ENCODE data around the gene BCAN. TPM values are rescaled to one million over a fixed set of nuclear protein-coding genes. Genes with fewer than 3 reads are reported as not detected.

BCAN gene
- total RNA-seq, 1 experiment from 2014 or later: 1.2 TPM

GRCh38 chr1:156629823-156630449 is 12.0 kb upstream of the BCAN start:
- Mint-ChIP-seq H3K36me3 (ENCODE audit: insufficient read depth in 1 of 3, low read depth in 3 of 3) (no peaks in the 10 kb centered on the region), H3K27me3 (ENCODE audit: low read depth) (peaks cover 90% of the 10 kb centered on the region), H3K4me1 (peaks cover 7 to 12% of the 10 kb centered on the region in 2 experiments), H3K4me3 (no peak overlapping the region), H3K9me3 (no peaks in the 10 kb centered on the region; a peak in 1 of 5 replicates), H3K27ac (no peak overlapping the region)
- Histone ChIP-seq H4K8ac (replicated peaks; ENCODE audit: insufficient read length, low read depth, low read length) (no peak overlapping the region), H3K9me3 (ENCODE audit: control insufficient read depth, low read depth, low read length) (no peaks in the 10 kb centered on the region), H3K14ac (ENCODE audit: insufficient read depth, low read length) (no peak overlapping the region), H2BK15ac (ENCODE audit: low read depth, low read length) (no peak overlapping the region), H2AK5ac (ENCODE audit: insufficient read length, low read length) (no peak overlapping the region), H2AFZ (ENCODE audit: low read length) (no peak overlapping the region), H3K4me2 (ENCODE audit: insufficient read depth, insufficient read length, low read length) (no peak overlapping the region), H2BK12ac (ENCODE audit: insufficient read length, low read depth, low read length) (no peak overlapping the region), H3K23ac (ENCODE audit: insufficient read length, low read depth, low read length) (no peak overlapping the region), H2BK20ac (ENCODE audit: low read depth, low read length, poor library complexity, severe bottlenecking) (no peak overlapping the region), H3K79me1 (ENCODE audit: insufficient read depth, low read depth, low read length, poor library complexity, severe bottlenecking) (no peaks in the 10 kb centered on the region), H4K20me1 (ENCODE audit: control insufficient read depth, insufficient read depth, insufficient read length) (no peaks in the 10 kb centered on the region), H2BK120ac (ENCODE audit: low read depth, low read length, poor library complexity, severe bottlenecking) (no peak overlapping the region), H4K91ac (ENCODE audit: insufficient read length, low read depth, low read length) (no peak overlapping the region), H3K56ac (ENCODE audit: insufficient read length, low read depth, low read length) (no peak overlapping the region), H2BK5ac (ENCODE audit: insufficient read length, low read length) (no peak overlapping the region), H4K5ac (ENCODE audit: insufficient read length, low read depth, low read length) (no peak overlapping the region), H3K79me2 (ENCODE audit: insufficient read depth, low read length) (no peaks in the 10 kb centered on the region), H3K27ac (ENCODE audit: insufficient read length, low read depth, low read length) (no peak overlapping the region), H3K23me2 (ENCODE audit: insufficient read length, low read depth, low read length, poor library complexity, severe bottlenecking) (peaks cover 7% of the 10 kb centered on the region), H3K4ac (ENCODE audit: low read depth, low read length) (no peak overlapping the region), H3K18ac (ENCODE audit: insufficient read length, low read depth, low read length) (no peak overlapping the region), H3K4me1 (ENCODE audit: insufficient read depth, low read length) (no peaks in the 10 kb centered on the region), H3T11ph (ENCODE audit: low read length) (no peak overlapping the region), H3K27me3 (ENCODE audit: insufficient read depth, low read length) (peaks cover 6% of the 10 kb centered on the region; the same call in 1 of the 2 replicates), H3K9ac (ENCODE audit: extremely low read depth, insufficient read length, low read length) (no peak overlapping the region)
- no peak for TF ChIP-seq CTCF (conservative IDR thresholded peaks at IDR 0.05)
- DNase-seq: no peak
- WGBS (ENCODE audit: extremely low coverage, insufficient read length, low lambda C conversion rate): no CpG with 5 or more reads among the region's 8 CpGs
